GM12878 (cell line): ENCODE measurements around the gene GPR61. TPM values are rescaled to one million over a fixed set of nuclear protein-coding genes. Genes with fewer than 3 reads are reported as not detected.
A peak's percentile ranks its signal among the peaks of the same experiment; 100 is the strongest.

Source experiments
- ATF3 ChIP-seq: IDR thresholded peaks from 2 replicates; pipeline ENCODE4 v1.6.1; 2011; ENCODE audit warnings: low read depth, mild to moderate bottlenecking, low read length, moderate library complexity, borderline replicate concordance; ENCODE audit errors: extremely low read depth
- ATF7 ChIP-seq: fragments of 450-650 bp; IDR thresholded peaks from 2 replicates; pipeline ENCODE4 v1.6.1; 2016; ENCODE audit warnings: low read depth, mild to moderate bottlenecking
- BHLHE40 ChIP-seq, 2 experiments: fragments of 450-650 bp in 1 of 2; IDR thresholded peaks; 2 replicates each; pipeline ENCODE4 v1.6.1; 2011 to 2017; ENCODE audit warnings: low read depth in 2 of 2, borderline replicate concordance in 1 of 2, improper control_type of control experiment in 1 of 2, low read length in 1 of 2, mild to moderate bottlenecking in 1 of 2
- CEBPZ ChIP-seq: fragments of 150-350 bp; IDR thresholded peaks from 2 replicates; pipeline ENCODE4 v1.6.1; 2016; ENCODE audit warnings: low read depth, low read length
- CHD4 ChIP-seq: fragments of 200-600 bp; sonication (generic); IDR thresholded peaks from 2 replicates; pipeline ENCODE4 v1.6.1; 2016; ENCODE audit warnings: mild to moderate bottlenecking
- ELK1 ChIP-seq: IDR thresholded peaks from 2 replicates; pipeline ENCODE4 v1.6.1; 2012; ENCODE audit warnings: low read depth, low read length, improper control_type of control experiment
- EP300 ChIP-seq, 2 experiments: fragments of 150-350 bp in 1 of 2; IDR thresholded peaks; 2 replicates each; pipeline ENCODE4 v1.6.1; 2011 to 2012; ENCODE audit warnings: low read depth in 2 of 2, low read length in 2 of 2, borderline replicate concordance in 1 of 2, improper control_type of control experiment in 1 of 2, inconsistent platforms in 1 of 2; ENCODE audit not compliant: control insufficient read depth in 1 of 2
- HDAC2 ChIP-seq: fragments of 200-600 bp; sonication (generic); IDR thresholded peaks from 2 replicates; pipeline ENCODE4 v1.6.1; 2017
- JUNB ChIP-seq: IDR thresholded peaks from 2 replicates; pipeline ENCODE4 v1.6.1; 2016; ENCODE audit warnings: antibody characterized with exemption, mild to moderate bottlenecking
- KDM1A ChIP-seq: fragments of 200-600 bp; sonication (generic); IDR thresholded peaks from 2 replicates; pipeline ENCODE4 v1.6.1; 2016; ENCODE audit warnings: borderline replicate concordance
- KLF5 ChIP-seq: fragments of 450-650 bp; IDR thresholded peaks from 2 replicates; pipeline ENCODE4 v1.6.1; 2014; ENCODE audit warnings: mild to moderate bottlenecking; ENCODE audit not compliant: partially characterized antibody
- LARP7 ChIP-seq: fragments of 450-650 bp; IDR thresholded peaks from 2 replicates; pipeline ENCODE4 v1.6.1; 2017; ENCODE audit warnings: mild to moderate bottlenecking
- NFXL1 ChIP-seq: fragments of 450-650 bp; IDR thresholded peaks from 2 replicates; pipeline ENCODE4 v1.6.1; 2017; ENCODE audit warnings: antibody characterized with exemption, mild to moderate bottlenecking, borderline replicate concordance
- RFX5 ChIP-seq: IDR thresholded peaks from 2 replicates; pipeline ENCODE4 v1.6.1; 2011; ENCODE audit warnings: low read depth, low read length, improper control_type of control experiment
- SPI1 ChIP-seq: IDR thresholded peaks from 2 replicates; pipeline ENCODE4 v1.6.1; 2011; ENCODE audit warnings: low read depth, mild to moderate bottlenecking, low read length, moderate library complexity, borderline replicate concordance; ENCODE audit not compliant: insufficient read depth
- SREBF1 ChIP-seq: IDR thresholded peaks from 2 replicates; pipeline ENCODE4 v1.6.1; 2012; ENCODE audit warnings: mild to moderate bottlenecking, low read length
- TAF1 ChIP-seq: IDR thresholded peaks from 2 replicates; pipeline ENCODE4 v1.6.1; 2011; ENCODE audit warnings: mild to moderate bottlenecking, low read depth, low read length, borderline replicate concordance
- TCF12 ChIP-seq: IDR thresholded peaks from 2 replicates; pipeline ENCODE4 v1.6.1; 2011; ENCODE audit warnings: low read depth, mild to moderate bottlenecking, low read length
- USF1 ChIP-seq: IDR thresholded peaks from 2 replicates; pipeline ENCODE4 v1.6.1; 2011; ENCODE audit warnings: borderline replicate concordance, low read depth, mild to moderate bottlenecking, moderate library complexity, mixed read lengths, low read length; ENCODE audit not compliant: insufficient read depth; ENCODE audit errors: extremely low read length
- ZBED1 ChIP-seq: IDR thresholded peaks from 2 replicates; pipeline ENCODE4 v1.6.1; 2016; ENCODE audit warnings: borderline replicate concordance
- ZBTB33 ChIP-seq: fragments of 450-650 bp; IDR thresholded peaks from 2 replicates; pipeline ENCODE4 v1.6.1; 2017; ENCODE audit warnings: mild to moderate bottlenecking
- polyA plus RNA-seq, 11 experiments: library from polyadenylated mRNA; depleted of rRNA in 4 of 11; unstranded in 6 of 11; stranded (reverse) in 5 of 11; fragments of >200 nt; fragmentation: Nextera tagmentation in 4 of 11; fragmentation: Illumina TruSeq in 1 of 11; extraction: Ambion mirVana in 4 of 11; extraction: Trizol in 1 of 11; gene quantifications; 1 replicate in 1 of 11; 2 replicates in 10 of 11; pipeline versions ENCODE4 v1.2.1 to v1.2.3, GENCODE V29; 2011 to 2016; ENCODE audit warnings: inconsistent platforms in 2 of 11, missing spikeins in 2 of 11, low read depth in 1 of 11
- total RNA-seq, 4 experiments: library from RNA; depleted of rRNA in 3 of 4; stranded (reverse); fragments of >200 nt in 3 of 4; fragmentation: Illumina TruSeq in 1 of 4; extraction: Trizol in 1 of 4; gene quantifications; 2 replicates each; pipeline versions ENCODE4 v1.2.1 to v1.2.3, GENCODE V29; 2013 to 2021

Gene GPR61
- total and polyA plus RNA-seq, 10 of the 15 experiments (the other 5 are each of a cell fraction or from before 2014, with no cell fraction given): 0.19 to 1.1 (median 0.35) TPM; not detected in 2

- TF ChIP-seq TCF12: peak; percentile 65; the same call in 1 of the 2 replicates
- no peak for TF ChIP-seq ZBTB33
- peak; percentile 69; the same call in 1 of the 2 replicates for TF ChIP-seq ATF7
- peak; percentile 79 for TF ChIP-seq KLF5
- peak; percentile 94 for TF ChIP-seq BHLHE40 (IDR thresholded peaks at IDR 0.05; ENCODE audit: borderline replicate concordance in 1 of 2, low read depth in 2 of 2, low read length in 1 of 2)
- TF ChIP-seq LARP7: no peak
- peak; percentile 13 to 61; a peak in 3 of 4 replicates for TF ChIP-seq EP300 (IDR thresholded peaks at IDR 0.05; ENCODE audit: borderline replicate concordance in 1 of 2, control insufficient read depth in 1 of 2, low read depth in 2 of 2, low read length in 2 of 2)
- no peak for TF ChIP-seq KDM1A
- TF ChIP-seq SREBF1: no peak
- peak; percentile 26; the same call in 1 of the 2 replicates for TF ChIP-seq ZBED1
- no peak for TF ChIP-seq CHD4
- TF ChIP-seq TAF1: peak; percentile 78; the same call in 1 of the 2 replicates
- no peak for TF ChIP-seq CEBPZ
- TF ChIP-seq RFX5: no peak
- peak; percentile 56; the same call in 1 of the 2 replicates for TF ChIP-seq JUNB
- no peak for TF ChIP-seq HDAC2
- no peak for TF ChIP-seq ATF3
- peak; percentile 93 for TF ChIP-seq SPI1
- TF ChIP-seq NFXL1: no peak
- TF ChIP-seq ELK1: peak; percentile 86; the same call in 1 of the 2 replicates
- TF ChIP-seq USF1: peak; percentile 47
These were observed 8.9 kb downstream of the GPR61 start, which contains the start of gene GNAI3 (continued) for GRCh38 chr1:109548321-109549267.
